NT2/D1 (cell line): ENCODE measurements around the gene FAHD1.

ENCODE experiments used
- DNase-seq: peaks from one replicate; pipeline ENCODE4 v3.0.0-alpha.2; 2011; ENCODE audit warnings: low read depth, low spot score
- H3K27me3 ChIP-seq: 2 replicates; pipeline ENCODE4 v1.6.0; 2011; ENCODE audit warnings: mild to moderate bottlenecking; ENCODE audit not compliant: insufficient read length, insufficient read depth
- H3K36me3 ChIP-seq: 2 replicates; pipeline ENCODE4 v1.6.1; 2011; ENCODE audit warnings: mild to moderate bottlenecking, low read length, mixed read lengths; ENCODE audit not compliant: insufficient read depth, insufficient read length
- H3K4me1 ChIP-seq: 2 replicates; pipeline ENCODE4 v1.5.1; 2011; ENCODE audit not compliant: insufficient read depth, insufficient read length
- H3K4me3 ChIP-seq: 2 replicates; pipeline ENCODE4 v1.5.1; 2011; ENCODE audit warnings: low read depth; ENCODE audit not compliant: insufficient read length
- H3K9ac ChIP-seq: 2 replicates; pipeline ENCODE4 v1.6.0; 2011; ENCODE audit warnings: low read depth; ENCODE audit not compliant: insufficient read length
- H3K9me3 ChIP-seq: 2 replicates; pipeline ENCODE4 v1.5.1; 2011; ENCODE audit warnings: mild to moderate bottlenecking, low read length; ENCODE audit not compliant: insufficient read depth
- SUZ12 ChIP-seq: IDR thresholded peaks from 2 replicates; pipeline ENCODE4 v1.6.1; 2011; ENCODE audit not compliant: insufficient read length, insufficient read depth; ENCODE audit errors: extremely low read depth
- YY1 ChIP-seq: IDR thresholded peaks from 2 replicates; pipeline ENCODE4 v1.6.1; 2011; ENCODE audit not compliant: insufficient read length, insufficient read depth
- ZNF274 ChIP-seq: IDR thresholded peaks from 2 replicates; pipeline ENCODE4 v1.6.1; 2011; ENCODE audit warnings: mild to moderate bottlenecking, low read depth, low read length

Gene FAHD1

GRCh38 chr16:1790611-1791255 is 36.3 kb upstream of the FAHD1 start:
- TF ChIP-seq SUZ12 (no peak), ZNF274 (no peak), YY1 (no peak)
- Histone ChIP-seq H3K27me3 (no peaks in the 10 kb centered on the region), H3K4me3 (no peak overlapping the region), H3K4me1 (peaks cover 2% of the 10 kb centered on the region), H3K9me3 (no peaks in the 10 kb centered on the region; the same call in 1 of the 2 replicates), H3K36me3 (peaks cover 69% of the 10 kb centered on the region), H3K9ac (no peak overlapping the region)
- no peak for DNase-seq

GRCh38 chr16:1791256-1791942 is 35.6 kb upstream of the FAHD1 start:
- no peak overlapping the region for H3K4me3 ChIP-seq
- no peaks in the 10 kb centered on the region for H3K27me3 ChIP-seq
- peaks cover 62% of the 10 kb centered on the region for H3K36me3 ChIP-seq
- no peaks in the 10 kb centered on the region; the same call in 1 of the 2 replicates for H3K9me3 ChIP-seq
- DNase-seq: no peak
- peaks cover 2% of the 10 kb centered on the region for H3K4me1 ChIP-seq
- TF ChIP-seq ZNF274: no peak
- no peak for TF ChIP-seq SUZ12
- TF ChIP-seq YY1: no peak
- no peak overlapping the region for H3K9ac ChIP-seq

DNA sequence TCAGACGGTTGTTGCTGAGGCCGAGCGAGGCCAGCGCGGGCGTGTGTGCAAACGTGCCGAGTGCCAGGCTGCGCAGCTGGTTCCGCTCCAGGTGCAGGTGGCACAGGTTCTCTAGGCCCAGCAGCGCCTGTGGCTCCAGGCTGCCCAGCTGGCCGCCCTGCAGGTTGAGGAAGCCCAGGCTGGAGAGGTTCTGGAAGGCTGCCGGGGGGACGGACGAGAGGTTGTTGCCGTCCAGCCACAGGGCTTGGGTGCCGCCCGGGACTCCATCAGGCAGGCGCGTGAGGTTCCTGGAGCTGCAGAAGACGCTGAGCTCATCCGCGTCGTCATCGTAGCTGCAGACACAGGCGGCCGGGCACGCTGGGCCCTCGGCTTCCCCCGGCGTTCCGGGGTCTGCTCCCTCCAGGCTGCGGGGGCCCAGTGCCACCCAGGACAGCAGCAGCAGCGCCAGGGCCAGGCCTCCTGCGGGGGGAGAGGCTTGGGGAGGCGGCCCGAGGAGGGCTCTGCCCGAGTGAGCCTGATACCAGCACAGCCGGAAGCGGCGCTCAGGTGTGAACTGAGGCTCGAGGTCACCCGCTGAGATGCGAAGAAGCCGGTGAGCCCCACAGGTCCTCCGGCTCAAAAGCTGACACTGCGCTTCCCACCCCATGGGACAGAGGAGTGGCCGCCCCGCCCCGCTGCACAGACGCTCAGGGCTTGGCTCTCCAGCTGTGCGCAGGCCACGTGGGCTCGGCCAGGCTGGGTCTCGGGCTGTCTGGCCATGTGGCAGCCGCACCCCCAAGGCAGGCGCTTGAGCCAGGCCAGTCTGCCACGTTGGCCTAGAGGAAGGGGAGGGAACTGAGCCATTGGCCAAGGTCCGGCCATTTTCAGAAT is 34.8 kb upstream of the FAHD1 start:
- no peak for TF ChIP-seq YY1
- no peak for TF ChIP-seq SUZ12
- no peak for TF ChIP-seq ZNF274
- H3K4me1 ChIP-seq: peaks cover 2% of the 10 kb centered on the region
- no peaks in the 10 kb centered on the region for H3K27me3 ChIP-seq
- no peak overlapping the region for H3K4me3 ChIP-seq
- H3K9me3 ChIP-seq: peaks cover 4% of the 10 kb centered on the region
- H3K36me3 ChIP-seq: peaks cover 55% of the 10 kb centered on the region
- DNase-seq: no peak
- no peak overlapping the region for H3K9ac ChIP-seq

DNA sequence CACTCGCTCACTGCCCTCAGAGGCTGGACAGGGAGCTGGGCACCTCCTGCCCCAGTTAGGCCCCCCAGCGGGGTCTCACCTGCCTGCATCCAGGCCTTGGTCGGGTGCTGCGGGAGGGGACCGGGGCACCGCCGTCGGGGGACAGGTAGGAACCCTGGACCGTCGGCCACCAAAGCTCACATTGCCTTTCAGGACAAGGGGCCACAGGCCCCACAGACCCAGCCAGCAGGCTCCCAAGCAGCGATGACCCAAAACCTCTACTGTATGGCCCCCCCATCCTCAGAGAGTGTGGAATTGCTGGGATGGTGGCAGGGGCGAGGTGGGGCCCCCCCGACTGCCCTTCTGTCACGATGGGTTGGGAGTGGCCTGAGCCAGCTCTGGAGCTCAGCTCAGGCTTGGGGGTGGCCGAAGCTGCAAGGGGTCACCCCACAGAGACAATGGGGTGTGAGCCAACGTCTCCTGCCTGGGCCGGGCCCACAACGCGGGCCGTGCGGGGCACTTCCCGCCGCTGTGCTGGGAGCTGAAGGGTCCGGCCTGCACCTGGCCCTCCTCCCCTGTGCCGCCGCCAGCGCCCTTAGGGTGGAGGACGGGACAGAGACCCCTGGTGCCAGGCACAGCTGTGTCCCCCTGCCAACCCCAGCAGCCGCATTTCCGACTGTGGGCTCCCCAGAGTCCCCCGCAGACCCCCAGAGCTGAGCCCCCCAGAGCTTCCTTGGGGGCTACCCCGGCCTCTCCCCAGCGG is 34.0 kb upstream of the FAHD1 start:
- no peaks in the 10 kb centered on the region for H3K27me3 ChIP-seq
- peaks cover 46% of the 10 kb centered on the region for H3K36me3 ChIP-seq
- H3K9me3 ChIP-seq: peaks cover 13% of the 10 kb centered on the region
- no peak for DNase-seq
- no peak overlapping the region for H3K4me3 ChIP-seq
- no peak overlapping the region for H3K9ac ChIP-seq
- TF ChIP-seq ZNF274 (no peak), SUZ12 (no peak), YY1 (no peak)
- H3K4me1 ChIP-seq: peaks cover 2% of the 10 kb centered on the region

- TF ChIP-seq SUZ12 (no peak), ZNF274 (no peak), YY1 (no peak)
- Histone ChIP-seq H3K9me3 (peaks cover 19% of the 10 kb centered on the region), H3K4me3 (no peak within 1 kb of the TSS), H3K4me1 (peaks cover 2% of the 10 kb centered on the region), H3K36me3 (peaks cover 39% of the 10 kb centered on the region), H3K27me3 (no peaks in the 10 kb centered on the region), H3K9ac (peak within 1 kb of the TSS; percentile 10)
- DNase-seq: no peak
These were observed 33.3 kb upstream of the FAHD1 start, which contains the start of gene IGFALS for GRCh38 chr16:1793578-1794220. Gene IGFALS (minus strand): TSS chr16:1793705. CDS start chr16:1793652, 53 bp downstream.

DNA sequence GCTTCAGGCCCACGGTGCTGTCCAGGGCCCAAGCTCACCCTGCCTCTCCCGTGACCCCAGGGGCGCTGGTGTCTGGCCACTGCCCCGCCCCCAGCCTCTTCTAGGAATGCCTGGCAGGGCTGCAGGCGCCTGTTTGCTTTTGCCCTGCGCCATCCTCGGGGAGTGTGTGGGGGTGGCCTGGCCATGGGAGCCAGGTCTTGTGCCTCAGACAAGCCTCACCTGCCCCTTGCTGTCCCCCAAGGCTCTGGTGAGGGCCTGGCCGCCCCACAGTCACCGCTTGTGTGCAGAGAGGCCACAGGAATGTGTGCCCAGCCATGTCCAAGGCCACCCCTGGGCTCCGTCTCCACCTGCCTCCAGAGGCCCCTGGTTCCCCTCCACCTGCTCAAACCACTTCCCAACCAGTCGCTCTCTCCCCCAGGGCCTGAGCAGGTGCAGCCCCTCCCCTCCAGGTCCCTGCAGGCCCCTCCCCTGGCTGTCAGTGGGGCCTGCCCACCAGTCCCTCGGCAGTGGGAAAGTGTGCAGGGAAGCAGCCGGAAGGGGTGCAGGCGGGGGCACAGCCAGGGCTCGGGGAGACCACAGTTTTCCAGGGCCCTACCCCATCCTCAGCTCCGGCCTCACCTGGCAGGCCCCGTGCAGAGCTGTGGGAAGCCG is 32.7 kb upstream of the FAHD1 start:
- Histone ChIP-seq H3K36me3 (peaks cover 33% of the 10 kb centered on the region), H3K27me3 (no peaks in the 10 kb centered on the region), H3K9ac (peak overlapping the region; percentile 10), H3K9me3 (peaks cover 26% of the 10 kb centered on the region), H3K4me1 (peaks cover 2% of the 10 kb centered on the region), H3K4me3 (no peak overlapping the region)
- DNase-seq: no peak
- no peak for TF ChIP-seq SUZ12
- no peak for TF ChIP-seq YY1
- TF ChIP-seq ZNF274: no peak
